Measurements from ENCODE around the gene CFAP74.

GRCh38 chr1:1883092-1883873 is 120.3 kb downstream of the CFAP74 start:
- TF ChIP-seq RFX5 (IDR thresholded peaks at IDR 0.05; ENCODE audit: low read depth, low read length) (no peak), POLR2A (IDR thresholded peaks at IDR 0.05; ENCODE audit: low read depth, low read length) (no peak), CTCF (conservative IDR thresholded peaks at IDR 0.05; ENCODE audit: low read depth, low read length) (no peak), CHD1 (IDR thresholded peaks at IDR 0.05; ENCODE audit: low read depth, low read length) (no peak), NFE2L2 (IDR thresholded peaks at IDR 0.05; ENCODE audit: low read depth, low read length) (peak; percentile 66; the same call in 1 of the 2 replicates), MXI1 (IDR thresholded peaks at IDR 0.05; ENCODE audit: borderline replicate concordance, low read depth, low read length) (no peak), FOS (IDR thresholded peaks at IDR 0.05; ENCODE audit: low read depth, low read length) (no peak), USF2 (IDR thresholded peaks at IDR 0.05; ENCODE audit: low read depth, low read length) (no peak), RAD21 (IDR thresholded peaks at IDR 0.05; ENCODE audit: low read length) (no peak), RCOR1 (IDR thresholded peaks at IDR 0.05; ENCODE audit: insufficient replicate concordance, low read length) (no peak), BHLHE40 (IDR thresholded peaks at IDR 0.05; ENCODE audit: low read depth, low read length) (no peak)
